Ammon's horn (tissue), 1 donor: ENCODE results near the gene REG1A.

ENCODE experiments used
- DNase-seq: peaks from one replicate; pipeline ENCODE4 v3.0.0-alpha.2; 2016; ENCODE audit warnings: low spot score

The REG1A gene

DNA sequence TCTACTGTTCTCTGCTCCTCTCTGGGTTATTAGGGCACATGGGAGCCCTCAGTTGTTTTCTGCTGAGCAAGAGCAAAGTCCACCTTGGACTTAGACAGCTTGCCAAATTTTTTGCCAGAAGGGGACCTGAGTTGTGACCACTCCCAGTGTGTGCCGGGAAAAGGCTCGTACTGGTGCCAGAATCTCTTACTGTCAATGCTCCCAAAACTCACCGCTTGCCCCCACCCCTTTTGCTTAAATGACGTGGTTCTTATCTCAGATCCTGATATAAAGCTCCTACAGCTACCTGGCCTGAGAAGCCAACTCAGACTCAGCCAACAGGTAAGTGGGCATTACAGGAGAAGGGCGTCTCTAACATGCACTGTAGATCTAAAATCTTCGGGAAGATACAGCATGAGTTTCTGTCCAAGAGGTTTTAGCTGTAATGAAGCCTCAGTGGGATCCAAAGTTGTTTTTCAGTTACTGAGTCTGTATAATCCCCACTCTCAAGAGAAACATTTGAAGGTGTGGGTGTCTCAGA, at the start of gene REG1A:
REG1A (plus strand) TSS at position 295 of the 520 bp plus-strand sequence. CDS start 374 bp downstream, outside the sequence.
- DNase-seq: no peak

DNA sequence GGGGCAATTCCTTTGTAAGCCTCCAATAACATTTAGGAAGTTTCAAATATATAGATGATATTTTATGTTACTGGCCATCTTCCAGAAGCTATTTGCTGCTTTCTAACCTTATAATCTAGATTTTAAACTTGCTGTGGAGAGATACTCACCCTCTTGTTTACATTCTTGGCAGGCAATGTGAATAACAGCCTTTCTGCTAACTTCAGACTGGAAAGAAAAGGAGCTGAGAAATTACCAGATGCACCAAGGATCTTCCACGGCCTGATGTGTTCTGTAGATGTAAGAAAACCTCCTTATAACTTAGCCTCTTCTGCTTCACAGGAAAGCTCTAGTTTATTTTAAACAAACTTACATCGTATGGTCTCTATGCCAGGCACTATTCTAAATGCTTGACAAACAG, 49.2 kb upstream of the REG1A start:
- no peak for DNase-seq

DNA sequence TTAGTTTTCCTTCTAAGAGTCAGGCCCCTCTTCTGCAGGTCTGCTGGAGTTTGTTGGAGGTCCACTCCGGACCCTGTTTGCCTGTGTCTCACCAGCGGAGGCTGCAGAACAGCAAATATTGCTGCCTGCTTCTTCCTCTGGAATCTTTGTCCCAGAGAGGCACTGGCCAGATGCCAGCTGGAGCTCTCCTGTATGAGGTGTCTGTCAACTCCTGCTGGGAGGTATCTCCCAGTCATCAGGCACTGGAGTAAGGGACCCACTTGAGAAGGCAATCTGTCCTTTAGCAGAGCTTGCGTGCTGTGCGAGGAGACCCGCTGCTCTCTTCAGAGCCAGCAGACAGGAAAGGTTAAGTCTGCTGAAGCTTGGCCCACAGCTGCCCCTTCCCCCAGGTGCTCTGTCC, 37.3 kb upstream of the REG1A start:
- DNase-seq: no peak

- no peak for DNase-seq
Measured at GRCh38 chr2:79083597-79084251, 36.6 kb upstream of the REG1A start.

GRCh38 chr2:79084495-79085135, 35.7 kb upstream of the REG1A start:
- no peak for DNase-seq

DNA sequence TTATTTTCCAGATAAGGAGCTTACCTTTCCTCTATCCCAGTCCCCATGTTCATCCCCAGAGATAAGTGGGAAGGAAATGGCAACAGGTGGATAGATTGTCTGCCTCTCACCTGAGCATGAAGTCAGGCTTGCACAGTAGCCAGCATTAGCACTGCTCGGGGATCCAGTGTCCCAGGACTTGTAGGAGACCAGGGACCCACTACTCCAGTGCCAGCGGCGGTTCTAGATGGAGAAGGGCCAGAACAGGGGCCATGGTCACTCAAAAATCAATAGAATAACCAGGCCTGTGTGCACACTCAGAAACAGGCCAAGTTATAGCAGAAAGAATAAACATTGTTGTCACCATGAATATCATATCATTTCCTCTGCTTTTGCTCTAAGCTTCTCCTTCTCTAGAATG, 34.9 kb upstream of the REG1A start:
- no peak for DNase-seq

DNA sequence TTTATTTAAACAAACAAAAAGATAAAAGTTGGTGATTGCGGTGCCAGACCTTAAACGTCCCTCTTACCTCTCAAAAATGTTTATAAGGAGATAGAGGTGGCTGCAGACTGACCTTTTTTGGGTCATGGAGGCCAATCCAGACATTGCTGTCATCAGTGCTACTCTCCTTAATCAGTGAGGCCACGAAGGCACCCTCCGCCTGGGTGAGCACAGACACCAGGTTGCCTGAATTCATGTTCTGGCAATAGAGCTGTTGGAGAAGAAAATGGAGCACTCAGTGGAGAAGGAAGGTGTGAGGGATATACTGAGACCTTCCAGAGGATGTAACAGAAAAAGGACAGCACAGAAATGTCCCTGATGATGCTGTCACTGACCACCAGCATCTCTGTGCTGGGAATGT, 34.0 kb upstream of the REG1A start:
- DNase-seq: no peak

DNA sequence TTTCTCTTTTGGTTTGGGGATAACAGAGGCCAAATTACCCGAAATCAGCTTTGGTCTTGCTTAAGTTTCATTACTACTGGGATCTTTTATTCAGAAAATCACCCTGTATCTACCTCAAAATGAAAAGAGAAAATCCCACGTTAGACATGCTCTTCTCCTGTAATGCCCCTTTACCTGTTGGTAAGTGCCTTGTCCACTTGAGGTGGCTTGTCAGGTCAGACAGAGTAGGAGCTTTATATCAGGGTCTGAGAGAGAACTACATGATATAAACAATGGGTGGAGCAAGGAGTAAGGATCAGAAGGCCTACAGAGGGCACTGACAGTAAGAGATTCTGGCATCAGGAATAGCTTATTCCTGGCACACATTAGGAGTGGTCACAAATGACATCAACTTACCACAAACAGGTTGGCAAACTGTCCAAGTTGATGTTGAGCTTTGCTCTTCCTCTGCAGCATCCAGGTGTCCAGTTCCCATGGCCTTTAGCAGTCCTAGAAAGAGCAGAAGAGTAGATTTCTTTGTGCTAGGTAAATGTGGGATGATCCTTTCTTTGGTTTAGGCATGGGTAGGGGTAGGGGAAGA, 32.4 kb upstream of the REG1A start, which contains the start of gene REG1B:
REG1B (minus strand) TSS at position 209 of the 580 bp plus-strand sequence. CDS start 381 bp downstream, outside the sequence.
- DNase-seq: no peak

GRCh38 chr2:79090693-79091092, 29.6 kb upstream of the REG1A start:
- DNase-seq: no peak

DNA sequence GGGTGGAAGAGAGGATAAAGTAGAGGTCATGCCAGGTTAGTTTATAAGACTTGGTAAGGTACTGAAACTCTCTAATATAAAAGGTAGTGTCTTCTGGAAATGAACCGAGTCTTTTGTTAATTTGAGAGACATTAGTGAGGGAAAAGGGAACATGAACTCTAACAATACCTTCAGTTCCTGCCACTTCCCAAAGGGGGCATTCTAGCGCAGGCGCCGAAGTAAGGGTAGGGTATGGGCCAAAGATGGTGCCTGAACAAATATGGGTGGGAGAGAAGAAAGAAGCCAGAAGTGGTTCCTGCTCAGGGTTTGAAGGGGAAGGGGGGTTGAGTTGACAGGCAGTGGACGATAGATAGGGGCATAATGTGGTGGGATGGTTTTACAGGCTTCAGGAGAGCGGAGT, 22.4 kb upstream of the REG1A start:
- no peak for DNase-seq

DNA sequence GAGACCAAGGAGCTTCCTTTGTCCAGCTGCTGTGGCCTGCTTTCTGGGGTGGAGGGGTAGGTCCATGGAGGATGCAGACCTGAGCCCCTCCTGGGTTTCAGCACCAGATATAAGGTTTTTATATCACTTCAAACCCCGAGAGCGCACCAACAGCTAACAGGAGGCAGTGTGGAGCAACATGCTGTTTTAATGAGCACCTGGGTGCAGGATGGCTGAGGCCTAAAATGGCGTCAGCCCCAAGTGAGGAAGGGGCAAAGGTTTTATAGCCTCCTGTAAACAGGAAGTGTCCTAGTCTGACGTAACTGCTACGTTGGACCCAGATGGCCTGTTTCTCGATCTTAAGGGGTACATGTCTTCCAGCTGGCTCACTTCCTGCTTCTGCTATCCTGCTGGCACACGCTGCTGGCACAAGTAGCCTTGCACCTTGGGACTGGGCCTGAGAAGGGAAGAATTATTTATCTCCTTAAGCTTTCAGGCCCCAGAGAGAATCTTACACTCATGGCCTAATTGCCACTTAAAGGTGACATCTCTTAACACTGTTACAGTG, 21.1 kb upstream of the REG1A start:
- no peak for DNase-seq

DNA sequence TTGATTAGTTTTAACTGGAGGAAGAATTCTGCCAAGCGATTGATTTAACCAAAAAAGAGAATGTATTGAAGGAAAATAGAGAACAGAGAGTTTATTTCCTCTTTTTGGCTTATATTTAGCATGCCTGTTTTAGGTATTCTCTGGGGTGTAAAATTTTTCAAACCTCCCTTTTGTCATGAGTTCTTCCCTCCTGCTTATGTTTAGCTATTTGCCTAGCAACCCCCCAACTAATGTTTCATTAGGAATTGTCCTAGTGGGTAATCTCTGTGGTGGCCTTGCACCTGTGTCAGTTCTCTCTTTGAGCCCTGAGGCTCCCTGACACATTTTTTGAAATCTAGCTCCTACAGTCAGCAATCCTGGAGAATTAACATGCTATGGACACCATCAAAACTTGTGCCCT, 20.0 kb upstream of the REG1A start:
- DNase-seq: no peak

DNA sequence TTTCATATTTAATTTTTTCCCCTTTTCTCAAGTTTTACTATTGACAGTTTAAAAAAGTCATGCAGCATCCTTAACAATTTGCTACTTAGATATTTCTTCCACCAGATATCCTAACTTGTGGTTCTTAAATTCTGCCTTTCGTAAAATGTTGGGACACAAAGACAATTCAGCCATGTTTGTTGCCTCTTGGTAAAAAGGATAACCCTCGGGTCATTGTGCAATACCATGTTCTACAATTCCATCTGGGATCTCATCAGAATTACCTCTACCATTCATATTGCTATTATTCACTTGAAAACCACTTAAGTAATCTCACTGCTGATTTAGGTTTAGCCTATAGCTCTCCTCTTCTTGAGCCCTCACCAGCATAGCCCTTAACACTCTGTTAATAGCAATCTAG, 19.3 kb upstream of the REG1A start:
- DNase-seq: no peak

- no peak for DNase-seq
Measured at GRCh38 chr2:79103214-79103613, 17.1 kb upstream of the REG1A start.

DNA sequence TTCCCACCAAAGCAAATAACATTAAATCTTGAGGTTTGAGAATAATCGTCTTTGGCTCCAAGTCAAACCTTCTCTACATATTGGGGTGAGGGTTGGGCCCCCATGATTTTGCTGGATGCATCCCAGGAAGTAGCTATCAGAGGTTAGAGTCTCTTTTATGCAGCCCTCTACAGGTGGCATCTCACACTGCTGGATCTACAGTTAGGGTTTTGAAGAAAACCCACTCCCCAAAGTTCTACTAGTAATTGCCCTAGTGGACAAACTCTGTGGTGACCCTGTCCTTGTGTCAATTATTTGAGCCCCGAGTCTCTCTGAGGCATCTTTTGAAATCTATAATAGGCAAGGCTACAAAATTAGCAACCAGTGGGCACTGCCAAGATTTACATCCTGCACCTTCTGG, 15.0 kb upstream of the REG1A start:
- no peak for DNase-seq

DNA sequence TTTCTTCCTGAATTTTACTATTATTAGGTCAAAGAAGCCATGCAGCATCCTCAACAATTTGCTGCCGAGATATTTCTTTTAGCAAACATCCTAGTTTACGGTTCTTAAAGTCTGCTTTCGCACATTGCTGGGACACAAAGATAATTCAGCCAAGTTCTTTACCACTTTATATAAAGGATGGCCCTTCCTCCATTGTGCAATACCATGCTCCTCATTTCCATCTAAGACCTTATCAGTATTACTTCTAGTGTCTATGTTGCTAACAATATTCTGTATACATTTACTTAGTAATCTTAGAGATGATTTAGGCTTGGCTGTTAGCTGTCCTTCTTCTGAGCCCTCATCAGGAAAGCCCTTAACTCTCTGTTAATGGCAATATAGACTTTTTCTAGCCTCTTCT, 8.0 kb upstream of the REG1A start:
- no peak for DNase-seq

GRCh38 chr2:79114797-79115494, 5.3 kb upstream of the REG1A start:
- no peak for DNase-seq

DNA sequence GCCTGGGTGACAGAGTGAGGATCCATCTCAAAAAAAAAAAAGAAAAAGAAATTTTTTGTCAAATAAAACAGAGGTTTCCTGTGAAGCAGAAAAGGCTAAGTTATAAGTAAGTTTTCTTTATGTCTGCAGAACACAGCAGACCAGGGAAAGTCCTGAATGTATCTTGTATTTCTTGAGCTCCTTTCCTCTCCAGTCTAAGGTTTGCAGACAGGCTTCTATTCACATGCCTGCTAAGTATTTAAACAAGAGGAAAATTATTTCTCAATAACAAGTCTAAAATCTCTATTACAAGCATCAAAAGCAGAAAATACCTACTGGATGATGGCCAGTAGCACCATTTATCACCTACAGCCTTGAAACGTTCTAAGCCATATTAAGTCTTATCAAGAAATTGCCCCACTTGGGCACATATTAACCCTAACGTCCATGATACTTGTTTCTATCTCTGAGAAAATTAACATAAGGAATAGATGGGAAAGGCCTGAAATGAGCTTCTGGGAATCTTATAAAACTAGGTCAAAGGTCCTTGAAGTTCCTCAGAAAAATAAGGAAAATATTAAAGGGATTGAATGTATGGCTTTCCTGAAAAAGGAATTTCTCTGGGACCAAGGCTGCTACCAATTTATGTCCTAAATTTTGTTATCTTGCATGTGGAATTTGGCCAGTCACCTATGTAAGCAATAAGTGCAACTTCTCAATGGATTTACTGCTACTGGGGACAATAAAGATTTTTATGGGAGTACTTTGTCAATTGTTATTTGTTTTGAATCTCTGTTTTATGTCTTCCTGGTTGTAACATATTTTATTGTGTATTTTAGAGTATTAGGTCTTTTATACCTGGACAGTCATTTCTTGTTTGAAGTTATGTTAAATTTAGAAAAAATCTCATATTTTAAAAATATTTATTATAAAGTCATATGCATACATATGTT, 3.0 kb upstream of the REG1A start:
- DNase-seq: no peak

DNA sequence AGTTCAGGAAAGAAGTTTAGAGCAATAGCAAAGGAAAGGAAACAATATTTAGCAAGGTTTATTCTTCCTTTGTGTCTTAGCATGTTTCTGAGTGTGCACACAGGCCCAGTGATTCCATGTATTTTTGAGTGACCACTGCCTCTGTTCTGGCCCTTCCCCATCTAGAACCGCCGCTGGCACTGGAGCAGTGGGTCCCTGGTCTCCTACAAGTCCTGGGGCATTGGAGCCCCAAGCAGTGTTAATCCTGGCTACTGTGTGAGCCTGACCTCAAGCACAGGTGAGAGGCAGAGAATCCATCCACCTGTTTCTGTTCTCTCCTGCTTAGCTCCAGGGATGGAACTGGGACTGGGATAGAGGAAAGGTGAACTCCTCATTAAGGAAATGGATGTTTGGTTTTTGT, 2.4 kb downstream of the REG1A start:
- no peak for DNase-seq

- DNase-seq: no peak
Measured at GRCh38 chr2:79124907-79125720, 4.8 kb downstream of the REG1A start.

DNA sequence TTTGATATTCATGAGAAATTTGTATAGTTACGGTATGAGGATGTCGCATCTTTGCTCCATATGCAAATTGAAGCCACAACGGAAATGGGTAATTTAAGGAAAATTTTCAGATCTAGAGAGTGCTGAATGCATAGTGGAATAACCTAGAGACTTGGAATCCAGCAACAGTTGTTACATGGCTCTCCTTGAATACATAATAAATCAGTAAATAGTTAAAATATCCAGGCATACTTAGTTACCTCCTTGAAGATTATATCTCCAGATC, 5.4 kb downstream of the REG1A start:
- no peak for DNase-seq
